ENCODE measurements around the gene ESF1.

- TF ChIP-seq CTCF (conservative IDR thresholded peaks at IDR 0.05; ENCODE audit: low read depth in 2 of 2) (no peak), EZH2 (IDR thresholded peaks at IDR 0.05; ENCODE audit: low read depth, unreplicated experiment) (no peak), POLR2AphosphoS5 (IDR thresholded peaks at IDR 0.05; ENCODE audit: low read depth) (no peak; the same call in 1 of the 2 replicates), ETS1 (IDR thresholded peaks at IDR 0.05) (no peak), CREB1 (CRISPR knock-in tag; IDR thresholded peaks at IDR 0.05; ENCODE audit: low read depth) (no peak), STAT1 (IDR thresholded peaks at IDR 0.05; ENCODE audit: unreplicated experiment) (no peak), EZH2phosphoT487 (IDR thresholded peaks at IDR 0.05; ENCODE audit: unreplicated experiment) (no peak), JUNB (IDR thresholded peaks at IDR 0.05; ENCODE audit: unreplicated experiment) (no peak), ZNF114 (CRISPR knock-in tag; IDR thresholded peaks at IDR 0.05) (no peak), REST (IDR thresholded peaks at IDR 0.05; ENCODE audit: unreplicated experiment) (no peak), ZNF331 (CRISPR knock-in tag; IDR thresholded peaks at IDR 0.05; ENCODE audit: low read depth) (no peak), NANOG (IDR thresholded peaks at IDR 0.05; ENCODE audit: borderline replicate concordance) (no peak)
Measured at GRCh38 chr20:13784271-13784892, 337 bp downstream of the ESF1 start.
